ENCODE measurements around the gene PGA5. TPM values are rescaled to one million over a fixed set of nuclear protein-coding genes. Genes with fewer than 3 reads are reported as not detected.

The PGA5 gene
- total RNA-seq, 1 donor from 2014 or later: 0.60 TPM

GRCh38 chr11:61280883-61281580 is 40.1 kb downstream of the PGA5 start:
- H3K4me3 Mint-ChIP-seq (ENCODE audit: low read depth): no peak overlapping the region
- H3K36me3 Mint-ChIP-seq (ENCODE audit: insufficient read depth): peaks cover 44% of the 10 kb centered on the region
- H3K9me3 Mint-ChIP-seq (ENCODE audit: low read depth): no peaks in the 10 kb centered on the region
- H3K4me1 Mint-ChIP-seq (ENCODE audit: low read depth): no peaks in the 10 kb centered on the region
- DNase-seq (ENCODE audit: low spot score, unreplicated experiment): no peak
- no peak for TF ChIP-seq CTCF (IDR thresholded peaks at IDR 0.05; ENCODE audit: unreplicated experiment)
- peaks cover 3% of the 10 kb centered on the region for H3K27me3 Mint-ChIP-seq
- H3K27ac Mint-ChIP-seq: no peak overlapping the region

GRCh38 chr11:61281581-61282250 is 40.7 kb downstream of the PGA5 start:
- no peak overlapping the region for H3K4me3 Mint-ChIP-seq (ENCODE audit: low read depth)

DNA sequence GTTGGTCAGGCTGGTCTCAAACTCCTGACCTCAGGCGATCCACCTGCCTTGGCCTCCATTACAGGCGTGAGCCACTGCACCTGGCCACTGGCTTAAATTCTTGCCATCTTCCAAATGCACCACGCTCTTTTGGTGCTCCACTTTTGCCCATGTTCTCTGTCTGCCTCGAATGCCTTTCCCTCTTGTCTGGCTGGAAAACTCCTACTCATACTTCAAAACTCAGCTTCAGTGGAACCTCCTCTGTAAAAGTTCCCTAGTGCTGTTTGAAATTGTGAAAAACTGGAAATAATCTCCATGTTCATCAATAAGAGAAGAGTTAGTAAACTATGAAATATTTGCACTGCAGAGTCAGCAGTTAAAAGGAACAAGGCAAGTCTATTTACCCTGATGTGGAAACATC is 42.6 kb downstream of the PGA5 start:
- DNase-seq (ENCODE audit: low spot score, unreplicated experiment): no peak
- no peak for TF ChIP-seq CTCF (IDR thresholded peaks at IDR 0.05; ENCODE audit: unreplicated experiment)
- peaks cover 1% of the 10 kb centered on the region for H3K4me1 Mint-ChIP-seq (ENCODE audit: low read depth)
- no peak overlapping the region for H3K4me3 Mint-ChIP-seq (ENCODE audit: low read depth)
- H3K27me3 Mint-ChIP-seq: peaks cover 3% of the 10 kb centered on the region
- H3K9me3 Mint-ChIP-seq (ENCODE audit: low read depth): no peaks in the 10 kb centered on the region
- H3K36me3 Mint-ChIP-seq (ENCODE audit: insufficient read depth): peaks cover 47% of the 10 kb centered on the region
- no peak overlapping the region for H3K27ac Mint-ChIP-seq

More at GRCh38 chr11:61281581-61282250, 40.7 kb downstream of the PGA5 start:
- Mint-ChIP-seq H3K27ac (no peak overlapping the region), H3K9me3 (ENCODE audit: low read depth) (no peaks in the 10 kb centered on the region), H3K27me3 (peaks cover 3% of the 10 kb centered on the region), H3K4me1 (ENCODE audit: low read depth) (peaks cover 1% of the 10 kb centered on the region), H3K36me3 (ENCODE audit: insufficient read depth) (peaks cover 46% of the 10 kb centered on the region)
- peak; percentile 39 for DNase-seq (ENCODE audit: low spot score, unreplicated experiment)
- no peak for TF ChIP-seq CTCF (IDR thresholded peaks at IDR 0.05; ENCODE audit: unreplicated experiment)

GRCh38 chr11:61287338-61287977 is 46.5 kb downstream of the PGA5 start:
- H3K4me1 Mint-ChIP-seq (ENCODE audit: low read depth): peaks cover 1% of the 10 kb centered on the region
- TF ChIP-seq CTCF (IDR thresholded peaks at IDR 0.05; ENCODE audit: unreplicated experiment): no peak
- peaks cover 35% of the 10 kb centered on the region for H3K36me3 Mint-ChIP-seq (ENCODE audit: insufficient read depth)
- H3K9me3 Mint-ChIP-seq (ENCODE audit: low read depth): no peaks in the 10 kb centered on the region
- peaks cover 5% of the 10 kb centered on the region for H3K27me3 Mint-ChIP-seq
- H3K27ac Mint-ChIP-seq: no peak overlapping the region
- DNase-seq (ENCODE audit: low spot score, unreplicated experiment): no peak
- no peak overlapping the region for H3K4me3 Mint-ChIP-seq (ENCODE audit: low read depth)

- Mint-ChIP-seq H3K36me3 (ENCODE audit: insufficient read depth) (peaks cover 7% of the 10 kb centered on the region), H3K27ac (no peak overlapping the region), H3K27me3 (peaks cover 10% of the 10 kb centered on the region), H3K4me1 (ENCODE audit: low read depth) (peaks cover 9% of the 10 kb centered on the region), H3K4me3 (ENCODE audit: low read depth) (no peak overlapping the region), H3K9me3 (ENCODE audit: low read depth) (no peaks in the 10 kb centered on the region)
- TF ChIP-seq CTCF (IDR thresholded peaks at IDR 0.05; ENCODE audit: unreplicated experiment): no peak
- DNase-seq (ENCODE audit: low spot score, unreplicated experiment): no peak
These were observed 50.1 kb downstream of the PGA5 start for GRCh38 chr11:61290905-61291690.

Measured in progenitor cell of endocrine pancreas (in vitro differentiated cells).